Stimulated activated CD4-positive, alpha-beta T cell treated with anti-CD3 and anti-CD28 coated beads, Interleukin-4, amount 100 ng/mL, for 24 hours (primary cell): ENCODE results near the gene LPAR2.
A peak's percentile ranks its signal among the peaks of the same experiment; 100 is the strongest.
"Not testable (repeated sequence)": the region's sequence is repeated elsewhere in the genome, so short reads cannot be mapped to it uniquely, and the experiment has no call there.

Source experiments
- DNase-seq: peaks from one replicate; pipeline ENCODE4 v3.0.0-alpha.2; 2020

The LPAR2 gene

GRCh38 chr19:19630062-19630414, 2.0 kb upstream of the LPAR2 start:
- no peak for DNase-seq

- DNase-seq, result peak; percentile 40
Measured at GRCh38 chr19:19628501-19629134, 598 bp upstream of the LPAR2 start.

DNA sequence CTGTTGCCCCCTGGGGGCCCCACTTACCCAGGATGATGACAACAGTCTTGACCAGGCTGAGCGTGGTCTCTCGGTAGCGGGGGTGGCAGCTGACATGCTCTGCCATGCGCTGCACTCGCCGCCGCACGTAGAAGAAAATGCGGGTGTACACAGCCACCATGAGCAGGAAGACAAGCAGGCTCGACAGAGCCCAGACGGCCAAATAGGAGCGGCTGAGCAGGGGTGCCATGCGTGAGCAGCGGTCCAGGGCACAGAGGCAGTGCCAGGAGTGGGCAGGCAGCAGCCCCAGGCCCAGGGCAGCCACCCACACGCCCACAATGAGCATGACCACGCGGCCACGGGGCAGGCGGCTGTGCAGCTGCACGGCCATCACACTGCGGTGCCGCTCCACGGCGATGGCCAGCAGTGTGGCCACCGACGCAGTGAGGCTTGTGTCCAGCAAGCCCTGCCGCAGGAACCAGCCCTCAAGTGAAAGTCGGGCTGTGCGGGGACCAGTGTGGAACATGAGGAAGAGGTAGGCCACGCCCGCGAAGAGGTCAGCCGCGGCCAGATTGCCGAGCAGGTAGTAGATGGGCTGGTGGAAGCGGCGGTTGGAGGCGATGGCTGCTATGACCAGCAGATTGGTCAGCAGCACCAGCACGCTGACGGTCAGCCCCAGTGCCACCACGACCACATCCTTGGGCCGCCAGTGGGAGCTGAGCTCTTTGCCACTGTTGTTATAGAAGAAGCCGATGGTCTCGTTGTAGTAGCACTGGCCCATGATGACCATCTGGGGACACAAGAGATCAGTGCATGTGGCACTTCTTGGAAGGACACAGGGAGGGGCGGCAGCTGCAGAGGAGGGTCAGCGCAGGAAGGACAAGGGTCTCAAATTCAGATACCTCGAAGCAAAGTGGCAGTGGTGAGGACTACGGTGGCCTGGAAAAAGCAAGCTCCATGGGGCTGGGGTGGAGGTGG, 1.2 kb downstream of the LPAR2 start:
- no peak for DNase-seq

- no peak for DNase-seq
Measured at GRCh38 chr19:19624032-19624570, 3.9 kb downstream of the LPAR2 start.

GRCh38 chr19:19623383-19623782, 4.6 kb downstream of the LPAR2 start:
- DNase-seq, result no peak

DNA sequence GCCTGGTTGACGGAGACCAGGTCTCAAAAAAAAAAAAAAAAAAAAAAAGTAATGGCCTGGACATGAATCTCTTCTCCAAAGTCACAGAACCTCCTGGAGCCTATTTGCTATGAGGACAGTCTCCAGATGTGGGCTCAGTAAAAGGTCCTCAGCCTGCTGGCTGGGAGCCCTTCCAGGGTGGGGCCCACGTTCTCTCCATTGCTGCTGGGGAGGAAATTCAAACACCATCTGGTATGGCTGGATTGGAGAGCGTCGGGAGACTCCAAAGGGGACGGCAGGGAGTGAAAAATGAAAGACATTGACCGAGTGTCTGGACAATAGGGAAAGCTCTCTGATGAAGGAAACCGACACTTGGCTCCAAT, 8.2 kb downstream of the LPAR2 start:
- no peak for DNase-seq

DNA sequence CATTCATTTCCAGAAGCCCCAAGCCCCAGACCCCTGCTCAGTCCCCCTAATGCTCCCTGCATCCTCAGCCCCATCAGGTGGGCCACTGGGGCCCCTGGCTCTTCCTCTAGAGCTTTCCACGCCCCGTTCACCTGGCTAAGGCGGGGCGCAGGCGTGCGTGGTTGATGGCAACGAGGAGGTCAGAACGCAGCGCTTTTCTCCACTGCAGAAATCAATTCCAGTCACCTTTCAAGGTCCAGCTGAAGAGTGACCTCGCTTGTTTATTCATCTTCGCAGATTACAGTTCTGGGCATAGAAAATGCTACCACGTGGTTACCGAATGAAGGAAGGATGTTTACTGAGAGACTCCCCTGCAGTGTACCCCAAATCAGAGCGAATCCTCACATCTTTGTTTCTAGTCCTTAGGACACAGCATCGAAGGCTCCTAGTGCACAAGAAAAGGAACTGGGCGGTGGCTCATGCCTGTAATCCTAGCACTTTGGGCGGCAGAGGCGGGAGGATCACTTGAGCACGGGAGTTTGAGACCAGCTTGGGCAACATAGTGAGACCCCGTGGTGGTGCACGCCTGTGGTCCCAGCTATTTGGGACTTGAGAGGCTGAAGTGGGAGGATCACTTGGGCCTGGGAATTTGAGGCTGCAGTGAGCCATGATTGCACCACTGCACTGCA, 8.7 kb downstream of the LPAR2 start:
- DNase-seq, result no peak

GRCh38 chr19:19618219-19619051, 9.6 kb downstream of the LPAR2 start, which contains the start of gene PBX4:
Gene PBX4 (minus strand): TSS chr19:19618687. CDS start chr19:19618629, 58 bp downstream.
- DNase-seq, result peak; percentile 99

GRCh38 chr19:19615086-19615485, 12.9 kb downstream of the LPAR2 start:
- peak; percentile 45 for DNase-seq

DNA sequence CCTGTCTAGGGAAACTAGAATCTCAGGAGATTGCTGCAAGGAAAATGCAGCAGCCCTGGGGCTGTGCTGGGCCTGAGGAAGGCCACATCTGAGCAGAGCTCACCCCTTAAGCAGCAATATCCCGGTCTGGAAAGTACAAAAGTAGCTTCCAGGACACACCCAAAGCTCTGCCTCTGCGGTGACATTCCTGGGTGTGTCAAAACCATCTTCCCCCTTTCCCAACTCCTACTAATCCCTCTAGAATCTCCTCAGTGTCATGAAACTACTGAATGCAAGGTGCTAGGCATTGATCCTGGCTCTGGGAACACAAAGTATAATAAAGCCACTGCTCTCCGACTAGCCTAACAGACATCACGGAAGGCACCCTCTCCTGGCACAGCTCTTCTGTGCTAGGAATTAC, 14.5 kb downstream of the LPAR2 start:
- DNase-seq, result no peak

- no peak for DNase-seq
Measured at GRCh38 chr19:19610376-19611202, 17.4 kb downstream of the LPAR2 start.

DNA sequence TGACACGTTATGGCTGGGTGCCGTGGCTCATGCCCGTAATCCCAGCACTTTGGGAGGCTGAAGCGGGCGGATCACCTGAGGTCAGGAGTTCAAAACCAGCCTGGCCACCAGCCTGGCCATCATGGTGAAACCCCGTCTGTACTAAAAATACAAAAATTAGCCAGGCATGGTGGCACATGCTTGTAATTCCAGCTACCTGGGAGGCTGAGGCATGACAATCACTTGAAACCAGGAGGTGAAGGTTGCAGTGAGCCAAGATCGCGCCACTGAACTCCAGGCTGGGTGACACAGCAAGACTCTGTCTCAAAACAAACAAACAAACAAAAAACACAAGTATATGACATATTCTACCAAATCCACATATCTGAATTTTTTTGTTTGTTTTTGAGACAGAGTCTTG, 21.3 kb downstream of the LPAR2 start:
- not testable (repeated sequence) for DNase-seq

GRCh38 chr19:19606021-19606420, 22.0 kb downstream of the LPAR2 start:
- DNase-seq, result peak; percentile 36

- no peak for DNase-seq
Measured at GRCh38 chr19:19602713-19603324, 25.2 kb downstream of the LPAR2 start.

DNA sequence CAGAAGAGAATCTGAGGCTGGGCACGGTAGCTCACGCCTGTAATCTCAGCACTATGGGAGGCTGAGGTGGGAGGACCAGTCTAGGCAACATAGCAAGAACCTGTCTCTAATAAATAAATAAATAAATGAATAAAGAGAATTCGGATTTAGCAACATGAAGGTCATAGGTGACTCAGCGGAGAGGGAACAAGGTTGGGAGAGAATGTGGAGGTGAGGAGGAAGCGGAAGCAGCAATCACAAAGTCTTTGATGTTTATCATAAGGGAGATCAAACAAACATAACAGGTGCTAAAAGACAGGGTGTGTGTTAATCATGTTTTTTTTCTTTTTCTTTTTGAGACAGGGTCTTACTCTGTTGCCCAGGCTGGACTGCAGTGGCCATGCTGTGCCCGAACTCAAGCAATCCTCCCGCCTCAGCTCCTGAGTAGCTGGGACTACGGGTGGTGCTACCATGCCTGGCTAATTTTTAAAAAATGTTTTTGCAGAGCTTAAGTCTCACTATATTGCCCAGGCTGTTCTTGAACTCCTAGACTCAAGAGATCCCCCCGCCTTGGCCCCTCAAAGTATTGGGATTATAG, 25.8 kb downstream of the LPAR2 start:
- DNase-seq, result peak; percentile 39

DNA sequence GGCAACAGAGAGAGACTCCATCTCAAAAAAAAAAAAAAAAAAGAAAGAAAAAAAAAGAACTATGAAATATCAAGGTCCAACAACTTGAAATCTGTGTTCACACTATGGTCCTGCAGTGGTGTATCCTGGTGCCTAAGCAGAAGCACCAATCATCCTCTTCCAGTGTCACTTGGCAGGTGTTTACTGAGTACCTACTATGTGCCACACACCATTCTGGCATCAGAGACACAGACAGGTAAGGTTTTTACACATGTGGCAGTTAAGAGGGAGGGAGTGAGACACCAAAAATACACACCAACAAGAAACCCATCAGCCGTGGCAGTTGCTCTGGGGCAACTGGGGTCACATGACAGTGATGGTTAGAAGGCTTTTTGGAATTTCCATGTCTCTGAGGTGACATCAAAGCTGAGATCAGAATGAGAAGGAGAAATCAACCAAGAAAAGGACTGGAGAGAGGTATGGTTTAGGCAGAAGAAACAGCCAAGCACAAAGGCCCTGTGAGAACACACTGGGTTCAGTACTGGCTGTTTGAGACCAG, 27.2 kb downstream of the LPAR2 start:
- DNase-seq, result peak; percentile 19

DNA sequence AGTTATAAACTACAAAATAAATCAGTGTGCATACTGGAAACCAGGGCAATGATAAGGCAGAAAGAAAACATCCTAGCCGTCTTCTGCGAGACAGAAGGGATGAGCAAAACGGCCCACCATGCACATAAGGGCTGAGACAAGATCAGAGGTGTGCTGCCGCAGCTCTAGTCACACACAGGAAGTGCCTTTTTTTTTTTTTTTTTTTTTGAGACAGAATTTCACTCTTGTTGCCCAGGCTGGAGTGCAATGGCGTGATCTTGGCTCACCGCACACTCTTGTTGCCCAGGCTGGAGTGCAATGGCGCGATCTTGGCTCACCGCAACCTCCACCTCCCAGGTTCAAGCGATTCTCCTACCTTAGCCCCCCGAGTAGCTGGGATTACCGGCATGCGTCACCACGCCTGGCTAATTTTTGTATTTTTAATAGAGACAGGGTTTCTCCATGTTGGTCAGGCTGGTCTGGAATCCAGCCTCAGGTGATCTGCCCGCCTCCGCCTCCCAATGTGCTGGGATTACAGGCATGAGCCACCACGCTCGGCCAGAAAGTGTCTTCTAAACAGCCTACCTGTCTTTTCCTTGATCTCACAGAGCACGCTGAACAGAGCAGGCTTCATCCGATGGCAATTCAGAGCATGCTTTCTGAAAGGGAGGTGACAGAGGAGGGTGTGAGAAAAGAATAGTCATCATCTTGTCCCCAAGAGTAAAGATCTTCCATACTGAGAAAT, 29.1 kb downstream of the LPAR2 start:
- peak; percentile 60 for DNase-seq

DNA sequence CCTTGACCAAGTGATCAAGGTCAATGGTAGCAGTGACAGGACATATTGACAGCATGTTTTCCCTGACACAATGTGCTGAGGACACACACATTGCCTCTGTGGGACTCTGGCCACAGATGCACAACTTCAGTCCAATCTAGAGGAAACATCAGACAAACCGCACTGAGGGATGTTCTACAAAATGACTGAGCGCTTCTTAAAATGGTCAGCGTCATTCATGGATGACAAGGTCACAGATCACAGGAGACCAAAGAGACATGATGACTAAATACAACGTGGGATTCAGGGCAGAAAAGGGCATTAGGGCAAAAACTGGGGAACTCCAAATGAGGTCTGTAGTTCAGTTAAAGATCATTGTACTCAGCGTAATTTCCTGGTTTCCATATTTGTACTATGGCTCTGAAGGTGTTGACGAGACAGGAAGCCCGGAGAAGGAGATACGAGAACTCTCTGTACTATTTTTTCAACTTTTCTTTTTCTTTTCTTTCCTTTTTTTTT, 30.2 kb downstream of the LPAR2 start:
- peak; percentile 72 for DNase-seq

DNA sequence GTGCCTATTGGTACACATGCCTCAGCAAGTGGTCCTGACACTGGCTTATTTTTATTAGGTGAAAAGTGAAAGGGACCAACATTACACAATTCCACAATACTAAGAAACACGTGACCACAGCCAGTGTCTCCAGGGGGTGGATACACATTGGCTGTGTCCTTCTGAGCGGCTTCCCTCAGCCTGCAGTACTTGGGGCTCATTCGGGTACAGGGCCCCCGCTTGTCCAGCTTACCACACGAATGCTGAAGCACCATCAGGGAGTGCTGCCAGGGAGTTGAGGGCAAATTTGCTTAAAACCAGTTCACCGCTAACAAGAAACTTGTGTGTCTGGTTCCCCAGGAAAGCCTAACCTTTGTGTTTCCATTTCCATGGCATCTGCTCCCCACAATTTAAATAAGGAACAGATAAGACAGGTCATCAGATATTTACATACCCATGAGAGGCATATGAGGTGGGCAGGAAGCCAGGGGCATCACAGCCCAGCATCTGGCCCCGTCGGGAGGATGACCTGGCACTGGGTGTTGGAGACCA, 32.8 kb downstream of the LPAR2 start:
- no peak for DNase-seq
